Measurements from ENCODE around the gene MT1F.
"Not testable (repeated sequence)": the region's sequence is repeated elsewhere in the genome, so short reads cannot be mapped to it uniquely, and the experiment has no call there.

The MT1F gene

GRCh38 chr16:56645311-56645710 is 12.4 kb upstream of the MT1F start:
- DNase-seq (ENCODE audit: low read depth in 2 of 2): no peak

GRCh38 chr16:56645838-56646237 is 11.9 kb upstream of the MT1F start:
- DNase-seq (ENCODE audit: low read depth in 2 of 2): no peak

- no peak for DNase-seq (ENCODE audit: low read depth in 2 of 2)
These were observed 9.9 kb upstream of the MT1F start for GRCh38 chr16:56647641-56648431.

- DNase-seq (ENCODE audit: low read depth in 2 of 2): no peak
These were observed 8.5 kb upstream of the MT1F start for GRCh38 chr16:56649271-56649670.

GRCh38 chr16:56649820-56650219 is 7.9 kb upstream of the MT1F start:
- no peak for DNase-seq (ENCODE audit: low read depth in 2 of 2)

GRCh38 chr16:56651586-56651985 is 6.2 kb upstream of the MT1F start, which contains the start of gene MT1B:
Gene MT1B, plus strand, starts transcription at chr16:56651886. Its CDS starts 68 bp downstream, at chr16:56651954.
- no peak for DNase-seq (ENCODE audit: low read depth in 2 of 2)

- no peak for DNase-seq (ENCODE audit: low read depth in 2 of 2)
These were observed 5.2 kb upstream of the MT1F start for GRCh38 chr16:56652600-56652999.

- DNase-seq (ENCODE audit: low read depth in 2 of 2): no peak
These were observed 4.5 kb upstream of the MT1F start for GRCh38 chr16:56653218-56653617.

GRCh38 chr16:56658327-56658875 is 642 bp downstream of the MT1F start:
- no peak for DNase-seq (ENCODE audit: low read depth in 2 of 2)

- no peak for DNase-seq (ENCODE audit: low read depth in 2 of 2)
These were observed 4.9 kb downstream of the MT1F start for GRCh38 chr16:56662357-56663354.

GRCh38 chr16:56664506-56664905 is 6.7 kb downstream of the MT1F start:
- no peak for DNase-seq (ENCODE audit: low read depth in 2 of 2)

- DNase-seq (ENCODE audit: low read depth in 2 of 2): not testable (repeated sequence)
These were observed 7.8 kb downstream of the MT1F start for GRCh38 chr16:56665286-56666261.

- no peak for DNase-seq (ENCODE audit: low read depth in 2 of 2)
These were observed 10.1 kb downstream of the MT1F start, which contains the start of gene MT1G for GRCh38 chr16:56667581-56668571. Gene MT1G, minus strand, starts transcription at chr16:56668065. Its CDS starts 72 bp downstream, at chr16:56667993.

- DNase-seq (ENCODE audit: low read depth in 2 of 2): no peak
These were observed 11.5 kb downstream of the MT1F start, which contains the start of gene MT1H for GRCh38 chr16:56669005-56669839. Gene MT1H, plus strand, starts transcription at chr16:56669814. Its CDS starts 71 bp downstream, at chr16:56669885.

GRCh38 chr16:56669840-56670619 is 12.3 kb downstream of the MT1F start:
- no peak for DNase-seq (ENCODE audit: low read depth in 2 of 2)

GRCh38 chr16:56670620-56670934 is 12.8 kb downstream of the MT1F start:
- no peak for DNase-seq (ENCODE audit: low read depth in 2 of 2)

GRCh38 chr16:56671691-56672090 is 13.9 kb downstream of the MT1F start:
- not testable (repeated sequence) for DNase-seq (ENCODE audit: low read depth in 2 of 2)

- not testable (repeated sequence) for DNase-seq (ENCODE audit: low read depth in 2 of 2)
These were observed 14.4 kb downstream of the MT1F start for GRCh38 chr16:56672171-56672570.
